Amniotic stem cell (primary cell): ENCODE measurements around the gene USH2A.

Experiments used
- DNase-seq: peaks from one replicate; lab custom pipeline; 2025; lab: John Stamatoyannopoulos, UW

The USH2A gene

DNA sequence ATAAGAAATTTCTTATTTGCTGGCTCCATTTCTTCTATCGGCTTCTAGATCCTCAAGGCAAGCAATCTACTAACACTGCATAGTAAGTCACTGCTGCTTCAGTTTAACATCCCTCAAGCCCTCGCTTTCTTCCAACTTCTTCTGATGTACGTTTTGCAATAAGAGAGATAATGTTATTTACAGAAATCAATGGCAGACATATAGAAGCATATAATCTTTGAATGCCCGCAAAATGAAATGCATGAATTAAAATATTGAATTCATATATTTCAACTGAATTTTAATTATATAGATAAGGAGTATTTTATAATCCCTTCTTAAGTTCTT, 712.4 kb downstream of the USH2A start:
- DNase-seq = no peak

- peak; percentile 23 for DNase-seq
These were observed 713.0 kb downstream of the USH2A start for GRCh38 chr1:215710036-215710898.

GRCh38 chr1:215704089-215704860, 719.0 kb downstream of the USH2A start:
- DNase-seq = no peak

DNA sequence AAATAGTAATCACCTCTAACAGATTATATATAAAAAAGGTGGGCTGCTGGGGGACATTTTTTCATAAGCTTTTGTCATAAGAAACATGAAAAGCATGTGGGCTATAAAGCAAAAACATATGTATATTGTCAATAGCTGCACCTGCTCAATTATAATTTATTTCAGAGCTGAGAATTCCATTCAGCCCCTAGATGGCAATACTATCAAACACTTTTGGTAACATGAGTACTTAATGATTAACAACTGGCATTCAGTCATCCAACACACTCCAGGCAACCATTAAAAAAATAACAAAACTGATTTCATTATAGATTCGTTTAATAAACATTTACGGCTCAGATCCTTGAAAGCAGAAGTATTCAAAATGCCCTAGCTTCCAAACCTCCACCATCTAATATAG, 741.0 kb downstream of the USH2A start:
- DNase-seq = no peak

DNA sequence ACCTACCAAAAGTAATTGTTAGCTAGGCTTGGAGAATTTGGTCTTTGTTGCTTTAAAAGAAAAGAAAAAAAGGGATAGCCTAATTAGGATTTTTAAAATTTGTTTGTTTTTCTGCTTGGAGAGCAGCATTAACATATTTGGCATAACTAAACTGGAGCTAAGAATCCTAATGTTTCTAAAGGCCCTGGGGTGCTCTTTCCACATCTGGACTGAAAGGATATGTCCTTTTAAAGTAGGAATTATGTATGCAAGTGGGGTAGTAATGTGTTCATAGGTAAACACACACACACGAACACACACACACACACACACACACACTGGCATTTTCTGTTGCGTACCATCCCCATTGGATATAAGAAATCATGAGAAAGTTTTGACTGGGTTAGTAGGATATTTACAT, 742.2 kb downstream of the USH2A start:
- DNase-seq = no peak

GRCh38 chr1:215679231-215679630, 744.0 kb downstream of the USH2A start:
- DNase-seq = no peak

GRCh38 chr1:215677112-215677511, 746.1 kb downstream of the USH2A start:
- DNase-seq = no peak

GRCh38 chr1:215673943-215674342, 749.3 kb downstream of the USH2A start:
- DNase-seq = no peak

DNA sequence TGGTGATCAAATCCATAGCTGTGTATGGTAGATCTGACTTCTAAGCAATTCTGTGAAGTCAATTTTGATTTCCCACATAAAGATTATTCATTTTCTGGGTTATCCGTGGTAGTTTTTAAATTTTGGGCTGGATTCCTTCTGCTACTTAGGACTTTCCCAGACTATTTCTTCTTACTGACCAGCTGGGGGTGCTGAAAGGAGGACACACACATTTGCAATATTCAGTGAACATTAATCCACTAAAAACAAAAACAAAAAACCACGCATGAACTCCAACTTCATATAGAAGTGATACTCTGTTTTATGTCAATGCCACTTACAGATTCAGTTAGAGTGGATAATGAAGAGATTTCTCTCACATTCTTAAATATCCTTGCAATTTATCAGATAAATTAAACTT, 750.8 kb downstream of the USH2A start:
- DNase-seq = no peak

GRCh38 chr1:215669806-215670491, 753.3 kb downstream of the USH2A start:
- DNase-seq = peak; percentile 31

DNA sequence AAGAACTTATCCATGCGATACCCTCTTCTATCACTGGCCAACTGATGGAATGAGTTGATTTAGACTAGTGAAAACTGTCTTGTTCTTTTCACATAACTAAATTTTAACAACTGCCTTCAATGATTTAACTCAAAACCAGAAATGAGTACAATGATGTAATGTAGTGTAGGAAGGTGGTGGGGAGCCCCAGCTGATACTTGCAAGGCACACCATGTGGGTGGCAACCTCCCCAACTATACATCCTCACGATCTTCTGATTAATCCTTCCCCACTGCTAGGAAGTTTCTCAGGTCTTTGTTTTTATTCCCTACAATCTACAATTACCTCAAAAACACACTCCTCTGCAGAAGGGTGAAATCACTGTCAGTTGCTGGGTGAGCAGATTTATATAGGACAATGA, 755.5 kb downstream of the USH2A start:
- DNase-seq = no peak

DNA sequence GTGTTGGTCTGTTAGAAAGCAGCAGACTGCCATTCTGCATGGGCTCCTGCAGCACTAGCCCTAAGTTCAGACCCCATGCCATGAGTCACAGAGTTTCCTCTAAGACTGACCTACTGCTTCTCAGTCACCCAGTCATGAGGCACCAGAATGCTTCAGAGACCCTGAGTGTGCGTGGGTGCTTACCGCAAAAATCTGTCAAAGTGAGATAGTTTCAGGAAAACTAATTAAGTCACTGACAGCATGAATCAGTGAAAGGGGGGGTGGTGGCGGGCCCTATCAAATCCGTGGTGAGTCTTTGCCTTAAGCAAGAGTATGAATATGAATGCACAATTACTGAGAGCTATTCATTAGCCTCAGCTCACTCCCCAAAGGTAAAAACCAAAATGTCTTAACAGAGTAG, 758.0 kb downstream of the USH2A start:
- peak; percentile 38 for DNase-seq

- no peak for DNase-seq
These were observed 762.2 kb downstream of the USH2A start for GRCh38 chr1:215661033-215661432.

GRCh38 chr1:215660259-215660658, 763.0 kb downstream of the USH2A start:
- DNase-seq = no peak

DNA sequence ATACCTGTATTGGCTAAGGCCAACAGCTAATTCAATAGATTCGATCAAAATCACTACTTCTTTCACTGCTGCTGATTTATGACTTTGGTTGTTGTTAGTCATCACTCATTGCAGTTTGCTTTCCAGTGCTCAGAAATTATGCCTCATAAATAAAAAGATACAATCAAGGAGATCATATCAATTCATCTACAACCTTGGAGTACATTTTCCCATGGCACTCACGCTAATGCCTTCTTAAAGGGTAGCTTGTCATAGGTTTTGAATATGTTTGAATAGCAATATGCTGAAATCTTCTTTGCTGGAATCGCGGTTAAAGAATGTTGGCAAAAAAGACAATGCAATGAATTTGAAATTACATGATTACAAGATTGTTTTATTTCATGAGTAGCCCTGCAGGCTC, 766.2 kb downstream of the USH2A start:
- DNase-seq = no peak

- DNase-seq = no peak
These were observed 770.9 kb downstream of the USH2A start for GRCh38 chr1:215652371-215652770.

- no peak for DNase-seq
These were observed 771.4 kb downstream of the USH2A start for GRCh38 chr1:215651867-215652266.

- no peak for DNase-seq
These were observed 772.6 kb downstream of the USH2A start for GRCh38 chr1:215650446-215651149.

- no peak for DNase-seq
These were observed 774.3 kb downstream of the USH2A start for GRCh38 chr1:215648957-215649356.

DNA sequence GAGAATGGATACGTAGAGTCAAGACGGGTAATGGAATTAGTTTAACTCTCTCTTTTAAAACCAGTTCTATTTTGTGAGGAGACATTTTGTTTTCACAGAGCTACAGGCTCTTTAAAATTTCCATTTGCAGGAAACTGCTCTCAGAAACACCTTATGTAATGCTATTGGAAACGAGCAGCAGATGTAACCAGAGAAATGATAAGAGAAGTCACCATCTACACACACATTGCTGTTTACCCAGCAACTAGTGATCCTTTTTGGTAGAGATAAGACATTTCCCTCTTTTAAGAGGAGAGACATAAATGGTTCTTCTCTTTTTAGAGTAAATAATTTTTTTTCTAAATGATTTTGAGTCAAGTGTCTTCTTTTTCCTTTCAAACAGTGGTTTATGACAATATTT, 775.5 kb downstream of the USH2A start:
- no peak for DNase-seq

DNA sequence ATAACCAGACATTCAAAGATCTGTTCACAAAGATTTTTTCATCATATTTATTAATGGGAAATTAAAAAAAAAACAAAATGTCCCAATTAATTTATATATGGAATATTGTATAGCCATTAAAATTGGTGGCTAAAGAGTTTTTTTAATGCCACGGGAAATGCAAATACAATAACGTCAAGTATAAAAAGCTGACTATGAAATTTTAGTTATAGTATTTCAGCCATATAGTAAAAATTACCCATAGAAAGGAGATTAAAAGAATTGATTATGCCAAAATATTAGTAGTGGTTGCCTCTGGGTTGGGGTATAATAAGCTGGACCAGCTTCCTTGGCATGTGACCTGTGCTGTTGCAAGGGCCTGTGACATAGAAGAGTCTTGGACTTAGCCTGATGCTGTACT, 777.4 kb downstream of the USH2A start:
- DNase-seq = no peak

DNA sequence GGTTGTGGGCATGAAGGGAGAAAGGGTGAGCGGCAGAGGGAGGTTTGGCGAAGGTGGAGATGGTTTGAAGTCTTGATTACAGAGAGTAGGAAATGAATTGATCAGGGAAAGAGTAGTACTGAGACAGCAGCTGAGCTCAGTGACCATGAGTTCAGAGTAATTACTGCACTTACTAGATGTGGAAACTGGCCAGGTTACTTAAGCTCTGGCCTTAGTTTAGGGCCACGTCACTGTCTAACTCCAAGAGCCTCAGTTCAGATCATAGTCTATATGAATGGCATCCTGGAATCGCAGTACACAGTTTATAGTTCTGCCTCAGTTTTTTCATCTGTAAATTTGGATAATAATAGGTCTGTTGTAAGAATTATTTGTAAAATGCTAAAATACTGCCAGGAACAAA, 778.1 kb downstream of the USH2A start:
- DNase-seq = no peak
